Activated naive CD4-positive, alpha-beta T cell treated with anti-CD3 and anti-CD28 coated beads, Interleukin-2, amount 10 ng/mL, durations not matched to agents 7 days and 5 days (primary cell): ENCODE results near the gene CTSA.

Experiments
- CTCF ChIA-PET: fragments of 350-600 bp; sonication (Branson Sonifier 250); formaldehyde crosslinking; loops from one replicate; lab custom pipeline; 2021; ENCODE audit warnings: antibody characterized with exemption; lab: Charles Lee
- DNase-seq: peaks from one replicate; pipeline ENCODE4 v3.0.0-alpha.2; 2020
- H3K27ac Mint-ChIP-seq: one replicate; pipeline ENCODE4 v1.8.0; 2021; ENCODE audit warnings: mild to moderate bottlenecking, moderate library complexity, mixed read lengths
- H3K27me3 Mint-ChIP-seq: one replicate; pipeline ENCODE4 v1.8.0; 2021; ENCODE audit warnings: mild to moderate bottlenecking, mixed read lengths
- H3K36me3 Mint-ChIP-seq: one replicate; pipeline ENCODE4 v1.8.0; 2021; ENCODE audit warnings: mixed read lengths
- H3K4me1 Mint-ChIP-seq: one replicate; pipeline ENCODE4 v1.8.0; 2021; ENCODE audit warnings: mixed read lengths
- H3K4me3 Mint-ChIP-seq: one replicate; pipeline ENCODE4 v1.8.0; 2021; ENCODE audit warnings: mild to moderate bottlenecking, moderate library complexity, mixed read lengths
- H3K9me3 Mint-ChIP-seq: one replicate; pipeline ENCODE4 v1.8.0; 2021; ENCODE audit warnings: mixed read lengths

Gene CTSA

DNA sequence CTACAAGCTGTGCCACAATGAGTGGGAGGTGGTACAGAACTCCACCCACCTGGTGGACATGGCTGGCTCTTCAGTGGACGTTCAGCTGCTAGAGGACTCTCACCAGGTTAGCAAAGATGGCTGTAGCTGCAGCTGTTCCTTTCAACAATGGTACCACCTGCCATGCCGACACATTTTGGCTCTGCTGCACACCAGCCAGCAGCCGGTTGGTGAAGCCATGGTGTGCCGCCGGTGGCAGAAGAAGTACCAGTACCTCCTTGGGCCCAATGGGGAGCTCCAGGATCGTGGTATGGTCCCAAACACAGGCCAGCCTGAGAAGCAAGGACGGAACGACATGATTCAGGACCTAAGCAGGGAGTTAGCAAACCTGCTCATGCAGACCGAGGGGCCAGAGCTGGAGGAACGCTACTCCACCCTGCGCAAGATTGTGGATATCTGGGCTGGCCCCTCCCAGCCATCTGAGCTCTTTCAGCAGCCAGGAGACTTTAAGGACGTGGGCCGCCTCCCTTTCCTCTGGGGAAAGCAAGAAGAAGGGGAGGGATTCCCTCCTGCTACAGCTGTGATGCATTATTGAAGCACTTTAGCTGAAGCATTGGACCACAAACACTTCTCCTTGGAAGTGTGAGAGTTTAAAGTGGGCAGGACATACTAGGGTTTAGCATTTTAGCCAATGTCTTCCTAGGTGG lies 12.9 kb upstream of the CTSA start:
- DNase-seq: no peak
- H3K27me3 Mint-ChIP-seq: no peaks in the 10 kb centered on the region
- H3K27ac Mint-ChIP-seq: no peak overlapping the region
- H3K36me3 Mint-ChIP-seq: peaks cover 18% of the 10 kb centered on the region
- CTCF ChIA-PET: interaction anchor here (0.6 kb wide), 1 partner anchor 1417 kb away, joined by 4 read pairs; no protein-coding TSS in a partner anchor
- H3K4me3 Mint-ChIP-seq: no peak overlapping the region
- H3K4me1 Mint-ChIP-seq: peaks cover 22% of the 10 kb centered on the region
- no peaks in the 10 kb centered on the region for H3K9me3 Mint-ChIP-seq

DNA sequence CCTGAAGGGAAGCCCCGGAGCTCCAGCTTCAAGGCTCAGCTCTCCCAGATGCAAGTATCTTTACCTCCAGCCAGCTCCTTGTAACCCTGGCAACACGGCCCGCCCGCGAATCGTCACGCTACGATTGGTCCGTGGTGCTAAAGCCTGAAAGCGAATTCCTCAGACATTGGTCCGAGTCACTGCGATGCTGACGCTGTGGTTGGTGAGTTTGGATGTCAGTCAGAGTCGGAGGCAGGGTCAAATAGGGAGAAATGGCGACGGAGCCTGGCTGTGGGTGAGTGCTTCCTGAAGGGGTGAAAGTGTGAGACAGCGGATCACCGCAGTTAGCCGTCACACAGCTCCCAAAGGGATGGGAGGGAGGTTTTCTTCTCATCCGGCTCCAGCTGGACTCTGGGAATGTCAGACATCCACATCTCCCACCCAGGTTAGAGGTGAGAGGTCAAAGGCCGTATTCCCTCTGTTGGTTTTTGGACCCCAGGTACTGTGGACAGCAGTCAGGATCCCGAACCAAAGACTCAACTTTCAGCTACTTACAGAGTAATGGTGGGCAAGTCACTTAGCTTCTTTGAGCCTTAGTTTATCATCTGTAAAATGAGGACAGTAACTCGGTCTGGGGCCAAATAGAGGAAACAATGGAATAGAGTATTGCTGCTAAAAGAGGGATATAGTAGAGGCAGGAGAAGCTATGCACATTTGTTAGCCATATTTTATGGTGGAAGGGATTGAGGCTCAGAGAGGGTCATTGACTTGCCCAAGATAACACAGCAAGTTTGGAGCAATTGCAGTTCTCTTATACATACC lies 9.9 kb upstream of the CTSA start, which contains the start of gene ZSWIM1:
ZSWIM1 (plus strand) TSS at position 240 of the 801 bp plus-strand sequence. CDS start 1,366 bp downstream, outside the sequence.
- DNase-seq: peak; percentile 100
- Mint-ChIP-seq H3K4me3 (peak within 1 kb of the TSS; percentile 89), H3K4me1 (peaks cover 44% of the 10 kb centered on the region), H3K27me3 (no peaks in the 10 kb centered on the region), H3K36me3 (peaks cover 28% of the 10 kb centered on the region), H3K9me3 (no peaks in the 10 kb centered on the region), H3K27ac (peak within 1 kb of the TSS; percentile 91)
- CTCF ChIA-PET: interaction anchor here (1.4 to 2.8 kb wide), 3 partner anchors 9 to 81 kb away, joined by 3 to 8 read pairs (median 7); partner anchors contain the start of gene NEURL2

DNA sequence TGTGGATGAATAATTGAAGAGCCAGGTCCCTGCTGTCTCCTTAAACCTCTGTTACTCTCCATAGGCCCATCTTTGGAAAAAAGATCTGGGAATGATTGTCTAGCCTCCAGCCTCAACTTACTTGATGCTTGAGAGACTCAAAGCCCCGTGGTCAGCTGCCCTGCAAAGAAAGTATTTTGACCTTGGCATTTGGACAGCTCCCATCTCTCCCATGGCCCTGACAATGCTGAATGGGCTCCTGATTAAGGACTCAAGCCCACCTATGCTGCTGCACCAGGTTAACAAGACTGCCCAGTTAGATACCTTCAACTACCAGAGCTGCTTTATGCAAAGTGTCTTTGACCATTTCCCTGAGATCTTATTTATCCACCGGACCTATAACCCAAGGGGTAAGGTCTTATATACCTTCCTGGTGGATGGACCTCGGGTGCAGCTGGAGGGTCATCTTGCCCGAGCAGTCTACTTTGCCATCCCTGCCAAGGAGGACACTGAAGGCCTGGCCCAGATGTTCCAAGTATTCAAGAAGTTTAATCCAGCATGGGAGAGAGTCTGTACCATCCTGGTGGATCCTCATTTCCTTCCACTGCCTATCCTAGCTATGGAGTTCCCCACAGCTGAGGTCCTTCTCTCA lies 8.6 kb upstream of the CTSA start:
- Mint-ChIP-seq H3K4me3 (peak overlapping the region; percentile 49), H3K9me3 (no peaks in the 10 kb centered on the region), H3K27ac (no peak overlapping the region), H3K4me1 (peaks cover 45% of the 10 kb centered on the region), H3K27me3 (no peaks in the 10 kb centered on the region), H3K36me3 (peaks cover 25% of the 10 kb centered on the region)
- DNase-seq: no peak
- CTCF ChIA-PET: interaction anchor here (2.1 to 2.8 kb wide), 2 partner anchors 8 to 83 kb away, joined by 7 to 8 read pairs; partner anchors contain the start of gene NEURL2

DNA sequence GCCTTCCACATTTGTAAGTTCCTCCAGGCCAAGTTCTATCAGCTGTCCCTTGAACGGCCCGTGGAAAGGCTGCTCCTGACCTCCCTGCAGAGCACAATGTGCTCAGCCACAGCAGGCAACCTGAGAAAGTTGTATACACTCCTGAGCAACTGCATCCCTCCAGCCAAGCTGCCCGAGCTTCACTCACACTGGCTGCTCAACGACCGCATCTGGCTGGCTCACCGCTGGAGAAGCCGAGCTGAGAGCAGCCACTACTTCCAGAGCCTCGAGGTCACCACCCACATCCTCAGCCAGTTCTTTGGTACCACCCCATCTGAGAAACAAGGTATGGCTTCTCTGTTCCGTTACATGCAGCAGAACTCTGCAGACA lies 8.1 kb upstream of the CTSA start:
- no peak overlapping the region for H3K27ac Mint-ChIP-seq
- DNase-seq: no peak
- H3K4me1 Mint-ChIP-seq: peaks cover 45% of the 10 kb centered on the region
- H3K27me3 Mint-ChIP-seq: no peaks in the 10 kb centered on the region
- H3K36me3 Mint-ChIP-seq: peaks cover 25% of the 10 kb centered on the region
- CTCF ChIA-PET: interaction anchor here (2.8 kb wide), 1 partner anchor 83 kb away, joined by 7 read pairs; no protein-coding TSS in a partner anchor
- H3K9me3 Mint-ChIP-seq: no peaks in the 10 kb centered on the region
- peak overlapping the region; percentile 27 for H3K4me3 Mint-ChIP-seq

DNA sequence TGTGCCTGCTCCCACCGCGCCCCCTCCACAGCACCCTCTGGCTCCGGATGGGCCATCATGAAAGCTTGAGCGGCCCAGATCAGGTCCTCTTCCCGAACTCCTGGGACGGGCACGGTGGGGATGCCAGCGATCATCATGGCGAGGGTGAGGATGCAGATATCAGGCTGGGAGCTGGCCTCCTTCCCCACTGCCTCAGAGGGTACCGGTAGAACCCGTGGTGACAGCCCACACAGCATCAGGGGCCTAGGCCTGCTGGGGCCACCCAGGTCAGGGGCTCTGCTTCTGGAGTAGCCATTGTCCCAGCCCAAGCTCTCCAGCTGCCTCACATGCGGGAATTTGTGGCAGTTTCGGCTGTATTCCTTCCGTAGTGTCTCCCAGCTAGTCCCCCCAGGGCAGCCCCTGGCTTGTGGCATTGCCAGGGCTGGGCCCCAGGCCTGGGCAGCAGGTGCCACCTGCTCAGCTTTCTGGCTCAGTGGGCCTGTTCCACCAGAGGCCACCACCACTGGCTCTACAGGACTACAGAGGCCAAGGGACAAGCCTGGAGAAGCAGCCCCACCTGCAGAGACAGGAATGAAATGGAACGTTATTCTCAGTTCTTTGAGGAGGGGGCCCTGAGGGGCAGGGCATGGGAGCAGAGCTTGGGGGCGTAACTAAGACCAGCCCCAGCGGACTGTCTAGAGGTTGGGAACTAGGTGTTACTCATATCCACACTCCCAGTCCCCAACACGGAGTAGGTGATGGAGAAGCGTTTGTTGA lies 4.4 kb upstream of the CTSA start:
- no peak for DNase-seq
- no peaks in the 10 kb centered on the region for H3K9me3 Mint-ChIP-seq
- H3K27ac Mint-ChIP-seq: no peak overlapping the region
- H3K4me1 Mint-ChIP-seq: peaks cover 49% of the 10 kb centered on the region
- H3K4me3 Mint-ChIP-seq: no peak overlapping the region
- peaks cover 19% of the 10 kb centered on the region for H3K36me3 Mint-ChIP-seq
- H3K27me3 Mint-ChIP-seq: peaks cover 14% of the 10 kb centered on the region
- CTCF ChIA-PET: interaction anchor here (1.0 kb wide), 1 partner anchor 54 kb away, joined by 3 read pairs; the partner anchor contains the start of gene SNX21

DNA sequence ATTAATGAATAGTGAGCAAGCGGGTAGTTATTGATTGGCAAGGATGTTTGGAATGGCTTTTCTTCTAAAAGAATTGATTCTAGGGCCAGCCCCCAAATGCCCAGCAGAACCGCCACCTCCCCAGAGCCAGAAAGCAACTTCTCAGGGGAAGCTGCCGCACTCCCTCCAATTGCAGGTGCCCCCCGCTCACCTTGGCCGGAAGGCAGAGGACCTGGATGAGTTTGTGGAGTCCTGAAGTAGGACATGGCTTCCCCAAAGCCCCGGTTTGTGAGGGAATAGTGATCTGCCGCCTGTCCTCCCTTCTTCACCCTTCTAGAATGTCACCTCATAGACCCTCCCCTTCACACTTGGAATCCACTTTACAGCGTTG lies 3.8 kb upstream of the CTSA start, which contains the start of gene SPATA25:
SPATA25 (minus strand) TSS at position 277 of the 370 bp plus-strand sequence; CDS start at position 245, 32 bp downstream.
- peaks cover 14% of the 10 kb centered on the region for H3K27me3 Mint-ChIP-seq
- no peak within 1 kb of the TSS for H3K4me3 Mint-ChIP-seq
- CTCF ChIA-PET: interaction anchor here (1.0 kb wide), 1 partner anchor 54 kb away, joined by 3 read pairs; the partner anchor contains the start of gene SNX21
- no peaks in the 10 kb centered on the region for H3K9me3 Mint-ChIP-seq
- no peak for DNase-seq
- no peak within 1 kb of the TSS for H3K27ac Mint-ChIP-seq
- peaks cover 50% of the 10 kb centered on the region for H3K4me1 Mint-ChIP-seq
- H3K36me3 Mint-ChIP-seq: peaks cover 19% of the 10 kb centered on the region

DNA sequence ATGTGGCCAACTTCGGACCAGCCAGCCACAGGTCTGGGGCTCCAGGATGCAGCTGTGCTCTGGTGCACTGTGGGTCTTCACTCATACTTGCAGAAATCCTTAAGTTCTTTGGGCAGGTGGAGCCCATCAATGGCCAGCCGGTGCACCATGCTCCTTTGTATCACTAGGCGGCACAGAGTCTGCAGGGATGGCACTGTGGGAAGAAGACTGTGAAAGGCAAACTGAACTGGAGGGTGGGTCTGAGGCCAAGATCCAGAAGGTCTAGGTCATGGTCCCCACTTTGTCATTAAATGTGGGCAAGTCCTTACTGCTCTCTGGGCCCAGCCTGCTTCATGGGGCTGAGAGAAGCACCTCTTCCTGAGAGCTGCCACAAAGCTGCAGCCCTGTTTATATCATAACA lies 2.5 kb upstream of the CTSA start:
- no peak overlapping the region for H3K27ac Mint-ChIP-seq
- H3K4me3 Mint-ChIP-seq: no peak overlapping the region
- no peaks in the 10 kb centered on the region for H3K9me3 Mint-ChIP-seq
- DNase-seq: no peak
- peaks cover 49% of the 10 kb centered on the region for H3K4me1 Mint-ChIP-seq
- peaks cover 14% of the 10 kb centered on the region for H3K27me3 Mint-ChIP-seq
- H3K36me3 Mint-ChIP-seq: peaks cover 10% of the 10 kb centered on the region
- CTCF ChIA-PET: interaction anchor here (1.6 kb wide), 1 partner anchor 82 kb away, joined by 4 read pairs; no protein-coding TSS in a partner anchor

DNA sequence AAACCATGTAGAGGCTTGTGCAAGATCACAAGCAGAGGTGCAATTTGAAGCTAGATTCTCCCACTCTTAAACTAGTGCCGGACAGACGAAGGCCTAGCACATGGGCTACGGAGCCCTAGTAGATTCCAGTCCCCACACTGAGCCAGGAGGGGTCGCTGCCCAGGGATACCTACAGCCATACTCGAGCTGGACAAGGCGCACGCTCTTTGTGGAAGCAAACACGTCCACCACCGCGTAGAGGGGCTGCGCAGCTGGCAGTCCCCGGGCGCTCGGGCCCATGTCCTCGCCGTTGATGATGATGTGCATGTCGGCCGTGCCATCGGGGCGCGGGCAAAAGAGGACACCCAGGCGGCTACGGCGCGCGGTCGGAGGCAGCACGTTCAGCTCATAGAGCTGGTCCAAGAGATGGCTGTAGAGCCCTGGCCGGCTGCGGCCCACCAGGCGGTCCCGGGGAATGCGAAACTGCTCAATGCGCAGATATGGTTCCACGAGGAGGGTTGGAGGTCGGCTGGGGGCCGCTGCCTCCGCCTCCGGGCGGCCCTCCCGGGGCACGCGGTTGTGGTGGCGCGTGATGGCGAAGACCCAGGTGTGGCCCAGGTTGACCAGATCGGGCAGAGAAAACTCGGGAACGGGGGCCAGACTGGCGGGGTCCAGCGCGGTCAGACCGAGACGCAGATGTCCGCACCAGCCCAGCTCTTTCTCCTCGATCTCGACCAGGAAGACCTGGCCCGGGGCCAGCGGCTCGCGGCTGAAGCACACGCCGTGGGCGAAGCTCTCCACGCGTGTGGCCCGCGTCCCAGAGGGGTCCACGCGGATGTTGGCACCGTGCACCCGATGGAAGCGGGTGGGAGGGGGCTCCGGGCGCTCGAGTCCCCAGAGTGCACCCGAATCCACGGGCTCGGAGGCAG lies 804 bp upstream of the CTSA start:
- CTCF ChIA-PET: interaction anchor here (0.9 to 1.6 kb wide), 11 partner anchors 9 to 91 kb away, joined by 3 to 8 read pairs (median 3); partner anchors contain the start of gene ZSWIM1
- H3K4me3 Mint-ChIP-seq: peak overlapping the region; percentile 91
- no peaks in the 10 kb centered on the region for H3K9me3 Mint-ChIP-seq
- peaks cover 14% of the 10 kb centered on the region for H3K27me3 Mint-ChIP-seq
- peak; percentile 64 for DNase-seq
- H3K4me1 Mint-ChIP-seq: peaks cover 39% of the 10 kb centered on the region
- H3K27ac Mint-ChIP-seq: peak overlapping the region; percentile 89
- peaks cover 3% of the 10 kb centered on the region for H3K36me3 Mint-ChIP-seq

DNA sequence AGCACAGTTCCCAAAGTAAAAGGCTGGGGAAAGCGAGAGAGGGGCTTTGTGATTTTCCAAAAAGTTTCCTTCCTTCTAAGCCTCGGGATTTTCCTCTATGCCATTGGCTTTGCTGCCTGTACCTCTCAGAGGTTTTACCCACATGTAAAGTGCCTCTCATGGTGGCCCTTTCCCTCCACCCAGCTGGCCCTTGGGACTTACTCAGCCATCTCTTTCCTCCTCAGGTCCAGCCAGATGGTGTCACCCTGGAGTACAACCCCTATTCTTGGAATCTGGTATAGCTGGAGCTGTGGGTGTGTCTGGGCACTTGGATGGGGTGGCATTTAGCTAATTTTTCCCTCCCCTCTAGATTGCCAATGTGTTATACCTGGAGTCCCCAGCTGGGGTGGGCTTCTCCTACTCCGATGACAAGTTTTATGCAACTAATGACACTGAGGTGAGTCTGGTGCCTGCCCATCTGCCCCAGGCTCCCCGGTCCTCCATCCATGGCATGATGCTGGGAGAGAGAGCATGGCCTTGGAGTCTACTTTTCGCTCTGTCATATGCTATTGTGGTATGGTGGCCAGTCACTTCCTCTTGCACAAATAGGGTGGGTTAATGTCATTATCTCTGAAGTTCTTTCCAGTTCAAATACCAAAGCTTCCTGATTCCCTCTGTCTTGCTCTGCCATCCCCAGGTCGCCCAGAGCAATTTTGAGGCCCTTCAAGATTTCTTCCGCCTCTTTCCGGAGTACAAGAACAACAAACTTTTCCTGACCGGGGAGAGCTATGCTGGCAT lies 1.1 kb downstream of the CTSA start:
- peaks cover 6% of the 10 kb centered on the region for H3K36me3 Mint-ChIP-seq
- CTCF ChIA-PET: interaction anchor here (1.2 to 1.4 kb wide), 2 partner anchors 69 to 93 kb away, joined by 3 to 6 read pairs; no protein-coding TSS in a partner anchor

DNA sequence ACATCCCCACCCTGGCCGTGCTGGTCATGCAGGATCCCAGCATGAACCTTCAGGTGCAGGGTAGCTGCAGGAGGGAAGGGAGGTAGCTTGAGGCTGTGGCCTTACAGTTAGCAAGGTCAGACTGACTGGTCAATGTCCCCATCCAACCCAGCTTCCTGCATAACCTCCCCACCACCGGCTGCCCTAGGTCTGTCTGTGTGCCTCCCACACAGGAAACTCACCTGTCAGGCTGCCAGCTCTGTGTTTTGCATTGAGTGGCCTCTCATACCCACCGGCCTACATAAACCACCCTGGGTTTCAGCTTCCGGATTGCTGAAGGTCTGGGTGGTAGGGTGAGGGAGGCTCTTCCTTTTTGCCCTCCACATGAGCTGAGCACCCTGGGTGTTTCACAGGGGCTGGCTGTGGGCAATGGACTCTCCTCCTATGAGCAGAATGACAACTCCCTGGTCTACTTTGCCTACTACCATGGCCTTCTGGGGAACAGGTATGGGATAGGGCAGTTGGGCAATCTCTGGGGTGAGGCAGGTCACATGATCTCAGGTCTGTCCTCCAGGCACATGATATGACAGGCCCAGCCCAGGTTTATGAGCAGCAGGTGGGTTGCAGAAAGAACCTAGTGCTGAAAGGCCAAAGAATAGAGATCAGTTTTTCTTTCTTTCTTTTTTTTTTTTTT lies 1.8 kb downstream of the CTSA start:
- Mint-ChIP-seq H3K4me1 (peaks cover 35% of the 10 kb centered on the region), H3K9me3 (no peaks in the 10 kb centered on the region), H3K4me3 (peak overlapping the region; percentile 91), H3K27ac (no peak overlapping the region), H3K27me3 (peaks cover 14% of the 10 kb centered on the region), H3K36me3 (peaks cover 10% of the 10 kb centered on the region)
- CTCF ChIA-PET: interaction anchor here (1.2 to 1.4 kb wide), 2 partner anchors 69 to 94 kb away, joined by 3 to 6 read pairs; no protein-coding TSS in a partner anchor
- DNase-seq: no peak

More for the DNA sequence above, 1.1 kb downstream of the CTSA start:
- peaks cover 14% of the 10 kb centered on the region for H3K27me3 Mint-ChIP-seq
- DNase-seq: no peak
- H3K27ac Mint-ChIP-seq: peak overlapping the region; percentile 58
- H3K4me3 Mint-ChIP-seq: peak overlapping the region; percentile 91
- H3K4me1 Mint-ChIP-seq: peaks cover 35% of the 10 kb centered on the region
- no peaks in the 10 kb centered on the region for H3K9me3 Mint-ChIP-seq

DNA sequence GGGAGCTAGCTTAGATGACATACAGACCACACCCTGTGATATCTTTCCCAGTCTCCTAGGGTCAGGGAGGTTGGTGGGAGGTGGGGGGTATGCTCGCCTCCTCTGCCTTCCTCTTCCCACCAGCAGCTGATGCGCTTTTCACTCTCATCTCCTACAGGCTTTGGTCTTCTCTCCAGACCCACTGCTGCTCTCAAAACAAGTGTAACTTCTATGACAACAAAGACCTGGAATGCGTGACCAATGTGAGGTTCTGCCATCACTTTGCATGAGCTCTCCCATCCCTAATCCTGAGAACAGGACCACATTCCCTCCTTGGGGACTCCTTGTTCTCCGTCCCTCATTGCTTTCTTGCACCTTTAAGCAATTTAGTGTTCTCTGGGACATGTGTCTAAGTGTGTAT lies 2.7 kb downstream of the CTSA start:
- CTCF ChIA-PET: no interaction called here
- no peak for DNase-seq
- H3K27ac Mint-ChIP-seq: no peak overlapping the region
- H3K4me3 Mint-ChIP-seq: no peak overlapping the region
- H3K4me1 Mint-ChIP-seq: peaks cover 35% of the 10 kb centered on the region
- peaks cover 14% of the 10 kb centered on the region for H3K27me3 Mint-ChIP-seq
- no peaks in the 10 kb centered on the region for H3K9me3 Mint-ChIP-seq
- peaks cover 10% of the 10 kb centered on the region for H3K36me3 Mint-ChIP-seq
